ENCODE results near the gene HTT.

- TF ChIP-seq CTCF (IDR thresholded peaks at IDR 0.05; ENCODE audit: poor library complexity, severe bottlenecking) (no peak), EP300 (conservative IDR thresholded peaks at IDR 0.05; ENCODE audit: poor library complexity, severe bottlenecking) (no peak), EZH2 (IDR thresholded peaks at IDR 0.05; ENCODE audit: borderline replicate concordance, insufficient read depth, low read length, poor library complexity, severe bottlenecking) (no peak)
Measured at GRCh38 chr4:3269991-3270611, 195.6 kb downstream of the HTT start.
